ENCODE results near the gene PPARG. TPM values are rescaled to one million over a fixed set of nuclear protein-coding genes. Genes with fewer than 3 reads are reported as not detected.

PPARG gene
- total and polyA plus RNA-seq, 4 donors: 5.2 to 15.7 (median 7.0) TPM

- Histone ChIP-seq H3K36me3 (ENCODE audit: control insufficient read depth in 4 of 4, insufficient read depth in 3 of 4, low read depth in 1 of 4, low read length in 3 of 4) (no peaks in the 10 kb centered on the region), H3K9ac (ENCODE audit: low read depth in 1 of 2, low read length in 2 of 2) (no peak overlapping the region), H3K27ac (ENCODE audit: low read depth in 1 of 2, low read length in 2 of 2) (no peak overlapping the region), H3K4me1 (ENCODE audit: control insufficient read depth in 4 of 4, insufficient read depth in 4 of 4, low read length in 3 of 4) (peaks cover 2 to 10% (median 7%) of the 10 kb centered on the region in 4 donors), H3K27me3 (ENCODE audit: control insufficient read depth in 4 of 4, insufficient read depth in 4 of 4, low read length in 3 of 4) (no peaks in the 10 kb centered on the region), H3K4me3 (ENCODE audit: low read depth in 1 of 3, low read length in 3 of 3) (no peak overlapping the region), H3K9me3 (ENCODE audit: control insufficient read depth in 4 of 4, low read length in 3 of 4) (no peaks in the 10 kb centered on the region)
- 86% methylated on average over 2 of the region's 2 CpGs for WGBS
- DNase-seq (ENCODE audit: low spot score): no peak
- TF ChIP-seq HNF4G (IDR thresholded peaks at IDR 0.05) (no peak), RAD21 (IDR thresholded peaks at IDR 0.05) (no peak), JUND (IDR thresholded peaks at IDR 0.05) (no peak), TAF1 (conservative IDR thresholded peaks at IDR 0.05) (no peak), CTCF (IDR thresholded peaks at IDR 0.05; ENCODE audit: low read depth, low read length, missing input control) (no peak), FOXA2 (IDR thresholded peaks at IDR 0.05) (no peak), SP1 (IDR thresholded peaks at IDR 0.05) (no peak), MAX (IDR thresholded peaks at IDR 0.05) (no peak), YY1 (IDR thresholded peaks at IDR 0.05) (no peak)
These were observed 111.8 kb downstream of the PPARG start for GRCh38 chr3:12400616-12401194.

- no peak for DNase-seq (ENCODE audit: low spot score)
- no peaks in the 10 kb centered on the region for H3K27me3 ChIP-seq (ENCODE audit: control insufficient read depth in 4 of 4, insufficient read depth in 4 of 4, low read length in 3 of 4)
- H3K36me3 ChIP-seq (ENCODE audit: control insufficient read depth in 4 of 4, insufficient read depth in 3 of 4, low read depth in 1 of 4, low read length in 3 of 4): no peaks in the 10 kb centered on the region
- TF ChIP-seq FOXA2 (IDR thresholded peaks at IDR 0.05) (no peak), NR2F2 (IDR thresholded peaks at IDR 0.05) (no peak), ATF3 (IDR thresholded peaks at IDR 0.05) (no peak), JUND (IDR thresholded peaks at IDR 0.05) (no peak), REST (IDR thresholded peaks at IDR 0.05) (no peak), RXRA (IDR thresholded peaks at IDR 0.05) (no peak)
- no peak overlapping the region for H3K9ac ChIP-seq (ENCODE audit: low read depth in 1 of 2, low read length in 2 of 2)
- no peak overlapping the region for H3K4me3 ChIP-seq (ENCODE audit: low read depth in 1 of 3, low read length in 3 of 3)
- peaks cover 2 to 13% (median 9%) of the 10 kb centered on the region in 4 donors for H3K4me1 ChIP-seq (ENCODE audit: control insufficient read depth in 4 of 4, insufficient read depth in 4 of 4, low read length in 3 of 4)
- H3K9me3 ChIP-seq (ENCODE audit: control insufficient read depth in 4 of 4, low read length in 3 of 4): no peaks in the 10 kb centered on the region
- H3K27ac ChIP-seq (ENCODE audit: low read depth in 1 of 2, low read length in 2 of 2): no peak overlapping the region
- 96% methylated on average over 4 of the region's 4 CpGs for WGBS
These were observed 112.3 kb downstream of the PPARG start for GRCh38 chr3:12401208-12401607.
